ENCODE results near the gene HJURP. TPM values are rescaled to one million over a fixed set of nuclear protein-coding genes. Genes with fewer than 3 reads are reported as not detected.

The HJURP gene
- total RNA-seq, 1 experiment from 2014 or later = 67.1 TPM

GRCh38 chr2:233853883-233854240 lies 473 bp downstream of the HJURP start:
- DNase-seq = no peak
- H3K36me3 ChIP-seq = peaks cover 52% of the 10 kb centered on the region
- no peaks in the 10 kb centered on the region for H3K9me3 ChIP-seq
- peak overlapping the region; percentile 90 for H3K4me3 ChIP-seq
- H3K27me3 ChIP-seq = no peaks in the 10 kb centered on the region

DNA sequence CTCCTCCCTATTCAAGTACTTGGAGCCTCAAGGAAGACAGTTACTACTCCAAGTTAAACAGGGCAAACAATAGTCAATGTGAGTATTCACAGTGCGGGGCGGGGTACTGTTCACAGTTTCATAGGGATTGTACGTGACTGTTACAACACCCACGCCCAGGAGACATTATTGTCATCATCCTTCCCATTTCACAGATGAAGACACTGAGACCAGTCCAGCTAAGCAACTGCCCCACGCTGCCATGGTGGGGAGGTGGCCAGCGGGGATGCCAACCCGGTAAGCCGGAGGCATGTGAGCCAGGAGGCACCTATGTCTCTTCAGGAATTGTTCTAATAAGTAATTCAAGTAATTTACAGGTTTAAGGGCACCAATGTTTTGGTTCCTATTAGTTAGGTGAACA lies 982 bp downstream of the HJURP start:
- H3K9me3 ChIP-seq = no peaks in the 10 kb centered on the region
- peaks cover 58% of the 10 kb centered on the region for H3K36me3 ChIP-seq
- no peak for DNase-seq
- peak overlapping the region; percentile 90 for H3K4me3 ChIP-seq
- H3K27me3 ChIP-seq = no peaks in the 10 kb centered on the region

GRCh38 chr2:233852056-233852455 lies 2.3 kb downstream of the HJURP start:
- Histone ChIP-seq H3K27me3 (no peaks in the 10 kb centered on the region), H3K9me3 (no peaks in the 10 kb centered on the region), H3K4me3 (peak overlapping the region; percentile 90), H3K36me3 (peaks cover 70% of the 10 kb centered on the region)
- no peak for DNase-seq

GRCh38 chr2:233851169-233851568 lies 3.2 kb downstream of the HJURP start:
- no peak for DNase-seq
- H3K36me3 ChIP-seq = peaks cover 79% of the 10 kb centered on the region

DNA sequence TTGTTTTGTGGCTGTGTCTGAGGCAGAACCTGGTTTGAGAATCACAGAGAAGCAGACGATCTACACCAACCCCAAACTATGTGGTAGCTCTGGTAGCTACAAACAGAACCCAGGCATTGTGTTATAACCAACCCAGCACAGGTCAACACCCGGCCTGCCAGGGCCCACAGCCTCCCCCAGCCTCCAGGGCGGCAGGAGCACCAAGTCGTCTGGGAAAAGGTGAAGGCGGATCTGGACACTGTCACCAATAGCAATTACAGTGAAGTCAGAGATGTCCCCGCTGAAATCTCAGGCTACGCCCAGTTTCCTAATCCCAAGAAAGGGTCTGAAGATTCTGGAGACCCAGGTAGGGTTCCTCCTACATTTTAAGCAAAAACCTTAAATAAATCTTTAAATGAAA lies 3.6 kb downstream of the HJURP start:
- DNase-seq = no peak
- H3K36me3 ChIP-seq = peaks cover 84% of the 10 kb centered on the region
- no peaks in the 10 kb centered on the region for H3K27me3 ChIP-seq
- H3K9me3 ChIP-seq = no peaks in the 10 kb centered on the region
- no peak overlapping the region for H3K4me3 ChIP-seq

More at GRCh38 chr2:233851169-233851568, 3.2 kb downstream of the HJURP start:
- Histone ChIP-seq H3K4me3 (peak overlapping the region; percentile 90), H3K9me3 (no peaks in the 10 kb centered on the region), H3K27me3 (no peaks in the 10 kb centered on the region)

- peaks cover 94% of the 10 kb centered on the region for H3K36me3 ChIP-seq
- no peaks in the 10 kb centered on the region for H3K27me3 ChIP-seq
- no peaks in the 10 kb centered on the region for H3K9me3 ChIP-seq
- DNase-seq = no peak
- H3K4me3 ChIP-seq = no peak overlapping the region
These were observed 4.6 kb downstream of the HJURP start for GRCh38 chr2:233849607-233850271.

- H3K36me3 ChIP-seq = peaks cover 100% of the 10 kb centered on the region
- no peaks in the 10 kb centered on the region for H3K27me3 ChIP-seq
- no peak for DNase-seq
- no peaks in the 10 kb centered on the region for H3K9me3 ChIP-seq
- no peak overlapping the region for H3K4me3 ChIP-seq
These were observed 6.1 kb downstream of the HJURP start for GRCh38 chr2:233848276-233848675.

DNA sequence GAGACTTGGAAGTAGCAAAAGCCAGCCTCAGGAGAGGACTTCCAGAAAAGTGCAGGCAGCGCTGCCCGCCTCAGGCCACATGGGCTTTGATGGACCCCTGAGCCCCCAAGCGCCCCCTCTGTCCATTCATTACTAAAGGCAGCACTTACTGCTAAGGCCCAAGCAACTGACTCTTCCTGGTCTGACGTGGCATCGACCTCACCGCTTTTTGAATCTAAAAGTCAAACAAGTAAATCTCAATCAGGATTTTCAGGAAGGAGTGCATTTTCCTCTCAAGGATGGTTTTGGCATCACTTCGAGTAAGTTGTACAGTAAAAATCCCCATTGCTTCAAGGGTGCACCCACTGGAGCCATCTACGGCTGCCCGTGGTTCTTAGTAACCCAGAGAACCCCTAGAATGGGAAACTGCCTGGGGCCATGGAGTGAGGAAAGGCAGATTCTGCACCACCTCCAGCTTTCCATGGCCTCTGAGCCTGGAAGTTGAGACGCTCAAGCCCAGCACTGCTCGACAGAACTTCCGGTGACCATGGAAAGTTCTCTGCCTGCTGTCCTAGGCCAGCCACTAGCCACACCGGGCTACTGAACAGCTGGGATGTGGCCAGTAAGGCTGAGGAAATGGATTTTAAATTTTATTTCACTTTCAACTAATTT lies 7.0 kb downstream of the HJURP start:
- DNase-seq = no peak
- peaks cover 99% of the 10 kb centered on the region for H3K36me3 ChIP-seq
- H3K9me3 ChIP-seq = no peaks in the 10 kb centered on the region
- H3K27me3 ChIP-seq = no peaks in the 10 kb centered on the region
- H3K4me3 ChIP-seq = no peak overlapping the region

- Histone ChIP-seq H3K9me3 (no peaks in the 10 kb centered on the region), H3K27me3 (no peaks in the 10 kb centered on the region), H3K36me3 (peaks cover 99% of the 10 kb centered on the region), H3K4me3 (no peak overlapping the region)
- DNase-seq = no peak
These were observed 7.7 kb downstream of the HJURP start for GRCh38 chr2:233846387-233847247.

DNA sequence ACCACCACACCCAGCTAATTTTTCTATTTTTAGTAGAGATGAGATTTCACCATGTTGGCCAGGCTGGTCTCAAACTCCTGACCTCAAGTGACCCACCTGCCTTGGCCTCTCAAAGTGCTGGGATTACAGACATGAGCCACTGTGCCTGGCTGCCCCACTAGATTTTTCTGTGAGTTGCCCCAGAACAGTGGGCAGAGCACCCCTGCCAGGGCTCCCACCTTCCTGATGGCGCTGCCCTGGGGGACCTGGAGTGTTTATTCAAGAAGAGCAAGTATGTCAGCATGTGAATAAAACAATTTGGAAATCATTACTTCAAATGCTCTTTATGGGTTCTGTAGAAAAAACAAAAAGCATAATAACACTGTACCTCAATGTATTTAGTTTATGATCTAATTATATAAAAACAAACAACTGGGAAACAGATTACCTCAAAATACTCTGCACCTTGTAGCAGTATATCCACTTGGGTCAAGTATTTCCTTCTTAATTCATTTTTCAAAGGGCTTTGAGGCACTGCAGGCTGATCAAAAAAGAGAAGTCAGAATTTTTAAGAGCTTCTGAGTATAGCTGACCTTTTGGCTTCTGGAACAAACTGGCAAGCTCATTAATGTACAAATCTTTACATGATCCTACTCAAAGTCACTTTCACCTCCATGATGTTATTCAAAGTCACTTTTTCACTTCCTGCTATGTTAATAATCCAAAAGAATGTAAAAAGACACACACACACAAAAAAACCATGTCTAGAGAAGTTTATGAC lies 8.9 kb downstream of the HJURP start:
- H3K9me3 ChIP-seq = no peaks in the 10 kb centered on the region
- DNase-seq = no peak
- no peaks in the 10 kb centered on the region for H3K27me3 ChIP-seq
- H3K36me3 ChIP-seq = peaks cover 99% of the 10 kb centered on the region
- H3K4me3 ChIP-seq = no peak overlapping the region

DNA sequence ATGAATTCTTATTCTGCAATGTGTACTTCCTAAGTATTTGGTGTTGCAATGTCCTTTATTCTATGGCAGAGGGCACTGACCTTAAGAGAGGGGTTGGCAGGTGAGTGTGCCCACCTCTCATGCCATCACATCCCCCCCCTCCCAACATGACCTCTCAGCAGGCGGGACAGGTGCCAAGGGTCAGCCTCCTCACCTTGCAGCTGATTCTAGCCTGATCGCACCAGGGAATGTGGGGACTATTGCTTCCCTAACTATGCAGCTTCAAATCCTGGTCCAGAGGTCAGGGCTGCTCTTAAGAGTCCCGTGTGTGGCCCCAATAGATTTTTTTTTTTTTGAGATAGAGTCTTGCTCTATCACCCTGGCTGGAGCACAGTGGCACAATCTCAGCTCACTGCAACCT lies 9.5 kb downstream of the HJURP start:
- no peak for DNase-seq
- Histone ChIP-seq H3K36me3 (peaks cover 99% of the 10 kb centered on the region), H3K4me3 (no peak overlapping the region), H3K9me3 (no peaks in the 10 kb centered on the region), H3K27me3 (no peaks in the 10 kb centered on the region)

DNA sequence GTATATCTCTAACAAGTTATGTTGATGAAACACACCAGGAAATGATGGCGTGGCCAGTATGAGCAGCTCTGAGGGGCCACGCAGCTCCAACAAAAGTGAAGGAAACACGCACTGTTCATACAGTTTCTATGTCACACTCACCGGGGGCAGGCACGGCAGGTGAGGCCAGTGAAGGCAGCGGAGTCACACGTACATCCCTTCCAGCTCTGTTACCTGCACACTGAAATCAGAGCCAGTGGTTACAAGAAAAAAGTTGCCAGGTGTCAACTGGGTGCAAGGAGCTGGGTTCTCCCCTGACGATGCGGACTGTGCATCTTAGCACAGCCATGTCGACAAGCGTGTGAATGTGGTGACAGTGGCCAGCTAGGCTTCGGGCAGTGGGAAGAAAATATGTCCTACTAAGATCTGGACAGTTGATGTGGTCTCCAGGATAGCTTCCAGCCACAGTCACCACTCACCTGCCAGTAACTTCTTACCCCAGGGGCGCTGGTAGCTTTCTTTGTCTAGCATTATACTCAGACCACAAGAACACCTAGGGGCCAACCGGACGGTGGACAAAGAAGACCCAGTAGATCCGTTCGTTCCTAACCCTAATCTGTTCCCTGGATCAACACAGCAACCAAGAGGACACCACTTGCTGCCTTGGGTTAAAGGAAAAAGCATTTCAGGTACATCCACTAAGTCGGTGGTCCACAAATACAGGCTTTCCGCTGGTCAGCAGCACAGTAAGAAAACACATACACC lies 10.1 kb downstream of the HJURP start:
- no peak for DNase-seq
- H3K4me3 ChIP-seq = no peak overlapping the region
- H3K9me3 ChIP-seq = no peaks in the 10 kb centered on the region
- no peaks in the 10 kb centered on the region for H3K27me3 ChIP-seq
- peaks cover 99% of the 10 kb centered on the region for H3K36me3 ChIP-seq

DNA sequence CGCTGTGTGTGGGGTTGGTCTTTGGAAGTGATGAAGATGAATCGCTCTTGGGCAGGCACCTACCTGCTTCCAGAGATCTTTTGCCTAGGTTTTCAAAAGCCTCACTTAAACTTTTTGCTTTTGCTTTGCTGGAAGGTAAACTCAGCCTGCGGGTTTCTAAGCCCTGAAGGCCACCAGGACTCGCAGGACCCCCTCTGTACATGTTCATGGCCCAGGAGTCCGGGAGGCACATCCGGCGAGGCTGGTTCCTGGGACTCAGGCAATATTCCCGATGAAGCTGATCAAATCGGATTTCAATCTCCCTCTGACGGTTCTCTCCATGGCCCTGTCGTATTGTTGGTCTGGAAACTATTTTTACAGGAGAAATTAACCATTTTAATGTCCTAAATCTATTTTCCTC lies 13.2 kb downstream of the HJURP start:
- Histone ChIP-seq H3K36me3 (peaks cover 97% of the 10 kb centered on the region), H3K9me3 (no peaks in the 10 kb centered on the region), H3K4me3 (no peak overlapping the region), H3K27me3 (no peaks in the 10 kb centered on the region)
- DNase-seq = no peak

GRCh38 chr2:233840520-233840919 lies 13.8 kb downstream of the HJURP start:
- H3K4me3 ChIP-seq = no peak overlapping the region
- no peaks in the 10 kb centered on the region for H3K27me3 ChIP-seq
- DNase-seq = no peak
- H3K36me3 ChIP-seq = peaks cover 97% of the 10 kb centered on the region
- no peaks in the 10 kb centered on the region for H3K9me3 ChIP-seq

GRCh38 chr2:233839447-233839820 lies 14.9 kb downstream of the HJURP start:
- Histone ChIP-seq H3K36me3 (peaks cover 97% of the 10 kb centered on the region), H3K4me3 (no peak overlapping the region), H3K27me3 (no peaks in the 10 kb centered on the region), H3K9me3 (no peaks in the 10 kb centered on the region)
- no peak for DNase-seq

GRCh38 chr2:233838726-233839446 lies 15.4 kb downstream of the HJURP start:
- no peak for DNase-seq
- Histone ChIP-seq H3K9me3 (no peaks in the 10 kb centered on the region), H3K4me3 (no peak overlapping the region), H3K27me3 (no peaks in the 10 kb centered on the region), H3K36me3 (peaks cover 95% of the 10 kb centered on the region)

Data from MG63 (cell line).